ENCODE data around the gene THSD8.
"Not testable (repeated sequence)": the region's sequence is repeated elsewhere in the genome, so short reads cannot be mapped to it uniquely, and the experiment has no call there.

The THSD8 gene

DNA sequence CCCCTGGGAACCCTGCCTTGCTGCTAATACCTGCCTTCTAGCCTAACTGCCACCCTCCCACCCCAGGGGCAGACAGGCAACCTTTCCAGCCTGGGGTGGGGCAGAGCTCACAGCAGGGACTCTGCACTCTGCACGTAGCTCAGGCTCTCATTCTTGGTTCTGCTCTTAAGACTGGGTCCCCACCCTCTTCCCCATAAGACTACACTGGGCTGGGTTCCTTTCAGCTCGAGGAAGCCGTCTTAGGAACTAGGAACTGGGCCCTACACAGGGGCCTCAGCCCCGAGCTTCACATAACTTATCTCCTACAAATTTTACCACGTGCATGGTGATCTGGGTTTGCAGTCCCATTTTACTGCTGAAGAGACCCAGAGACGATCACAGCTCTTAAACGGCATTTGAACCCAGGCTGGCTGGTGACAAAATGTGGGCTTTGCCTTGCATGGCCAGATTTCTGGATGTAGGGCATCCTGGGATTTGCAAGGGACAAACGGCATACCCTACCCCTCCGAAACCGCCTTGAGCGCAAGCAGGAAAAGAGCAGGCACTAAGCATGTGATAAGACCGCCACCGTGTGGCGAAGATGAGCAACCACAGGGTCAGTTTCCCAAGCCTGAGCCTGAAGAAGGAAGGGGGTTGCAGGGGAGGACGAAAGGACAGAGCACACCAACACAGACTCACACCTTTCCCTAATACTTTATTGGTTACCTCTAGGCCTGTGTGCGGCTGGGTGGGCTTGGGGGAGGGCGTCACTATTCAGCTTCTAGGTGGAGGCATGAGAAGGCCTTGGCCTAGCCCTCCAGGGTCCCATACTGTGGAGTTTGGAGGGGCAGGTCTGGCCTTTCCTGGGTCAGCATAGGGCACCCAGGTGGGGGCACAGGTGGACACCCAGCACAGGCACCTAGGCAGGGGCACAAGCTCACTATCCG lies 5.5 kb upstream of the THSD8 start:
- no peak overlapping the region for H3K4me3 ChIP-seq (ENCODE audit: low read depth, low read length)
- in situ Hi-C loops (cut with HindIII; ENCODE audit: low sequenced_read_pairs): no loop called here

DNA sequence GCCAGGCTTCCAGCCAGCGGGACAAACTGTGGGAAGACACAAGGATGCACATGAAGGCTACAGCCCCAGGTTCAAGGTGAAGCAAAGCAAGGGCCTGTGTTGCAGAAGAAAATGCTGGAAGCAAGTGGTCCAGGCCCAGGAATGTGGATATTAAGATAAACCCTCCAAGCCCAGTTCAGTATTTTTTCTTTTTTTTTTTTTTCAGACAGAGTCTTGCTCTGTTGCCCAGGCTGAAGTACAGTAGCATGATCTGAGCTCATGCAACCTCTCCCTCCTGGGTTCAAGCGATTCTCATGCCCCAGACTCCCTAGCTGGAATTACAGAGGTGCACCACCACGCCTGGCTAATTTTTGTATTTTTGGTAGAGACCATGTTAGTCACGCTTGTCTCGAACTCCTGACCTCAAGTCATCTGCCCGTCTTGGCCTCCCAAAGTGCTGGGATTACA lies 4.7 kb upstream of the THSD8 start:
- TF ChIP-seq, protein P1, sequence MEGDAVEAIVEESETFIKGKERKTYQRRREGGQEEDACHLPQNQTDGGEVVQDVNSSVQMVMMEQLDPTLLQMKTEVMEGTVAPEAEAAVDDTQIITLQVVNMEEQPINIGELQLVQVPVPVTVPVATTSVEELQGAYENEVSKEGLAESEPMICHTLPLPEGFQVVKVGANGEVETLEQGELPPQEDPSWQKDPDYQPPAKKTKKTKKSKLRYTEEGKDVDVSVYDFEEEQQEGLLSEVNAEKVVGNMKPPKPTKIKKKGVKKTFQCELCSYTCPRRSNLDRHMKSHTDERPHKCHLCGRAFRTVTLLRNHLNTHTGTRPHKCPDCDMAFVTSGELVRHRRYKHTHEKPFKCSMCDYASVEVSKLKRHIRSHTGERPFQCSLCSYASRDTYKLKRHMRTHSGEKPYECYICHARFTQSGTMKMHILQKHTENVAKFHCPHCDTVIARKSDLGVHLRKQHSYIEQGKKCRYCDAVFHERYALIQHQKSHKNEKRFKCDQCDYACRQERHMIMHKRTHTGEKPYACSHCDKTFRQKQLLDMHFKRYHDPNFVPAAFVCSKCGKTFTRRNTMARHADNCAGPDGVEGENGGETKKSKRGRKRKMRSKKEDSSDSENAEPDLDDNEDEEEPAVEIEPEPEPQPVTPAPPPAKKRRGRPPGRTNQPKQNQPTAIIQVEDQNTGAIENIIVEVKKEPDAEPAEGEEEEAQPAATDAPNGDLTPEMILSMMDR (IDR thresholded peaks at IDR 0.05; ENCODE audit: low read depth, low read length): no peak
- in situ Hi-C loops (cut with HindIII; ENCODE audit: low sequenced_read_pairs): no loop called here
- no peak for DNase-seq (ENCODE audit: low read depth, low spot score)
- no peak overlapping the region for H3K4me3 ChIP-seq (ENCODE audit: low read depth, low read length)

More for the DNA sequence above, 5.5 kb upstream of the THSD8 start:
- TF ChIP-seq, protein P1 (IDR thresholded peaks at IDR 0.05; ENCODE audit: low read depth, low read length): peak; percentile 85
- peak; percentile 83 for DNase-seq (ENCODE audit: low read depth, low spot score)

DNA sequence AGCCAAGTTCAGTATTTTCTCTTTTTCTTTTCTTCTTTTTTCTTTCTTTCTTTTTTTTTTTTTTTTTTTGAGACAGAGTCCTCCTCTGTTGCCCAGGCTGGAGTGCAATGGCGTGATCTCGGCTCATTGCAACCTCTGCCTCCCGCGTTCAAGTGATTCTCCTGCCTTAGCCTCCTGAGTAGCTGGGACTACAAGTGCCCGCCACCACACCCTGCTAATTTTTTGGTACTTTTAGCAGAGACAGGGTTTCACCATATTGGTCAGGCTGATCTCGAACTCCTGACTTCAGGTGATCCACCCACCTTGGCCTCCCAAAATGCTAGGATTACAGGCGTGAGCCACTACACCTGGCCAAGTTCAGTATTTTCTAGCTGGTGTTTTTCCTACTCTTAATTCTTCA lies 4.3 kb upstream of the THSD8 start:
- H3K4me3 ChIP-seq (ENCODE audit: low read depth, low read length); in situ Hi-C loops (cut with HindIII; ENCODE audit: low sequenced_read_pairs); DNase-seq (ENCODE audit: low read depth, low spot score): not testable (repeated sequence)

DNA sequence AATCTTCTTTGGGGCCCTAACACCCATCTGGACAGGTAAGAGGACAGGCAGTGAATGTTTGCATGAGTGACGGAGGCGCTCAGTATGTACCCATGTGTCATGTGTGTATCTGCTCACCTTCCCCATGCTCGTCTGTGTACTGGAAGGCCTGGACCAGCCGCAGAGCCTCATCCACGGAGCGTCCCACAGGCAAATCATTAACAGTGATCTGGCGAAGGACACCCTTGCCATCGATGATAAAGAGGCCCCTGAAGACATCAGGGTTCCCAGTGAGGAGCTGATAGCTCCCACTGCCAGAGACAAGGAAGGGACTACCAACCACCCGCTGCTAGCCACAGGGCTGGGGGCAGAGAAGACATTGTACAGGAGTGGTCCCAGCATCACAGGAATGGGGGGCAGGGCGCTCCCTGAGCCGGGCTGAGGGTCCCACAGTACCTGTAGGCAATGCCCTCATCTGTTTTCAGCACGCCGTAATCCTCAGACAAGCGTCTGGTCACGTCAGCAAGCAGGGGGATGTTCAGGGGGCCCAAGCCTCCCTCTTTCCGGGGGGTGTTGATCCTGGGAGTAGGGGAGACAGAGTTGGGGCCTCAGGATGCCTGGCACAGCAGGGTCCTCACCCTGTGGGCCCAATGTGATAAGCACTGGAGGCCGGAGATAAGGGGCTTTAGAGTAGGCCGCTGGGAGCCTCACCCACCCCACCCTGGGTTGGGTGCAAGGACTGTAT lies 2.0 kb upstream of the THSD8 start:
- DNase-seq (ENCODE audit: low read depth, low spot score): no peak
- no peak overlapping the region for H3K4me3 ChIP-seq (ENCODE audit: low read depth, low read length)
- TF ChIP-seq, protein P1 (IDR thresholded peaks at IDR 0.05; ENCODE audit: low read depth, low read length): no peak
- in situ Hi-C loops (cut with HindIII; ENCODE audit: low sequenced_read_pairs): no loop called here

DNA sequence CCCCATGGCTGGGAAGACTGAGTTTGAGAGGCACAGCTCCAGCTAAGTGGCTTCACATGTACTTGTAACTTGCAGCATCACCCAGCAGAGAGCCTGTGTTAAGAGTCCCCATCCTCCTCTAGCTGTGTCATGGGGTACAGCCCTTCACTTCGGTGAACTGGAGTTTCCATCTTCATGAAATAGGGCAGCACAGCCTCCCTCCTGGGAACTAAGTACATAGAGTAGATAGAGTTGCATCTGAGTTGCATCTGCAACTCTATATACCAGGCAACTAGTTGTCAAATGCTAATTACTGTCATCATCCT lies 1.5 kb upstream of the THSD8 start:
- TF ChIP-seq, protein P1 (IDR thresholded peaks at IDR 0.05; ENCODE audit: low read depth, low read length): no peak
- peak overlapping the region; percentile 87 for H3K4me3 ChIP-seq (ENCODE audit: low read depth, low read length)
- in situ Hi-C loops (cut with HindIII; ENCODE audit: low sequenced_read_pairs): no loop called here
- DNase-seq (ENCODE audit: low read depth, low spot score): no peak

DNA sequence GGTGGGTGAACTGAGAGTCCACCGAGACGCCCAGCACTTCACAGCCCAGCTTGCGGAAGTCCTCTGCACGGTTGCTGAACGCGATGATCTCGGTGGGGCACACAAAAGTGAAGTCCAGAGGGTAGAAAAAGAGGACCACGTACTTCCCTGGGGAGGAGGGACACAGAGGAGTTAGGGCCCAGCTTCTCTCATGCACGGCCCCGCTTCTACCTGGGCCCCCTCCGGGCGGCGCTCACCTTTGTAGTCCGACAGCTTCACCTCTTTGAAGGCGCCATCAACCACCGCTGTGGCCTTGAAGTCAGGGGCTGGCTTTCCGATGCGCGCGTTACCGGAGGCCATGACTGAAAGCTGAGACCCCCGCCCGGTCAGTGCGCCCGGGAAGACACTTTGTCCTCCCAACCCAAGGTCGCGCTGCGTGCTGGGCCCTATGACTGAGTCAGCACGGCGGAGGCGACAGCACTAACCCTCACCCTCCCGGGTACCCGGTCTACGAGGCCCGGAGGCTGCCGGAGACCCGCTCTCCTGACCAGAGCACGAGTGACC lies 875 bp upstream of the THSD8 start:
- peak overlapping the region; percentile 87 for H3K4me3 ChIP-seq (ENCODE audit: low read depth, low read length)
- DNase-seq (ENCODE audit: low read depth, low spot score): no peak
- in situ Hi-C loops (cut with HindIII; ENCODE audit: low sequenced_read_pairs): no loop called here
- TF ChIP-seq, protein P1 (IDR thresholded peaks at IDR 0.05; ENCODE audit: low read depth, low read length): no peak
